WTC11 (cell line): ENCODE measurements around the gene NDUFC2. TPM values are rescaled to one million over a fixed set of nuclear protein-coding genes. Genes with fewer than 3 reads are reported as not detected.
A peak's percentile ranks its signal among the peaks of the same experiment; 100 is the strongest.

Experiments used
- CBFB ChIP-seq: sonication (generic); formaldehyde crosslinking; IDR thresholded peaks from 2 replicates; pipeline ENCODE4 v1.8.1; 2022; ENCODE audit warnings: mild to moderate bottlenecking, low read depth, missing genetic modification reagents
- E2F1 ChIP-seq: sonication (generic); formaldehyde crosslinking; IDR thresholded peaks from 2 replicates; pipeline ENCODE4 v1.8.0; 2022; ENCODE audit warnings: mild to moderate bottlenecking, missing genetic modification reagents
- EMX1 ChIP-seq: fragments of 250-450 bp; sonication (Bioruptor Pico); IDR thresholded peaks from 2 replicates; pipeline ENCODE4 v1.8.0; 2021; ENCODE audit warnings: mild to moderate bottlenecking
- ERG ChIP-seq: fragments of 250-450 bp; sonication (Bioruptor Pico); IDR thresholded peaks from 2 replicates; pipeline ENCODE4 v1.8.0; 2021; ENCODE audit warnings: mild to moderate bottlenecking
- ETV6 ChIP-seq: sonication (generic); formaldehyde crosslinking; IDR thresholded peaks from 2 replicates; pipeline ENCODE4 v1.8.1; 2022; ENCODE audit warnings: mild to moderate bottlenecking, missing genetic modification reagents
- FOXK1 ChIP-seq: sonication (generic); formaldehyde crosslinking; IDR thresholded peaks from 2 replicates; pipeline ENCODE4 v1.8.0; 2022; ENCODE audit warnings: mild to moderate bottlenecking, moderate library complexity, missing genetic modification reagents
- GRHL2 ChIP-seq: fragments of 250-450 bp; sonication (Bioruptor Pico); IDR thresholded peaks from 2 replicates; pipeline ENCODE4 v1.8.0; 2022; ENCODE audit warnings: mild to moderate bottlenecking, moderate library complexity; ENCODE audit not compliant: insufficient replicate concordance, severe bottlenecking
- GTF2I ChIP-seq: fragments of 250-450 bp; sonication (Bioruptor Pico); conservative IDR thresholded peaks from 2 replicates; pipeline ENCODE4 v1.4.0; 2021; ENCODE audit warnings: mild to moderate bottlenecking
- IRF2 ChIP-seq: sonication (generic); formaldehyde crosslinking; IDR thresholded peaks from 2 replicates; pipeline ENCODE4 v1.8.0; 2022; ENCODE audit warnings: low read depth, missing genetic modification reagents, borderline replicate concordance
- JAZF1 ChIP-seq: fragments of 250-450 bp; sonication (Bioruptor Pico); IDR thresholded peaks from 2 replicates; pipeline ENCODE4 v1.9.0; 2021; ENCODE audit warnings: moderate library complexity, mild to moderate bottlenecking, inconsistent platforms
- JUN ChIP-seq: sonication (generic); formaldehyde crosslinking; IDR thresholded peaks from 2 replicates; pipeline ENCODE4 v1.8.0; 2023; ENCODE audit warnings: mild to moderate bottlenecking, missing genetic modification reagents
- KAT7 ChIP-seq: sonication (generic); formaldehyde crosslinking; IDR thresholded peaks from 2 replicates; pipeline ENCODE4 v1.8.1; 2023; ENCODE audit warnings: missing genetic modification reagents, mild to moderate bottlenecking, borderline replicate concordance
- NFE2L1 ChIP-seq: sonication (generic); formaldehyde crosslinking; IDR thresholded peaks from 2 replicates; pipeline ENCODE4 v1.8.1; 2023; ENCODE audit warnings: missing genetic modification reagents
- NR1H2 ChIP-seq: sonication (generic); formaldehyde crosslinking; IDR thresholded peaks from 2 replicates; pipeline ENCODE4 v1.9.0; 2021; ENCODE audit warnings: mild to moderate bottlenecking, moderate library complexity, missing genetic modification reagents
- NR3C1 ChIP-seq: sonication (generic); formaldehyde crosslinking; conservative IDR thresholded peaks from 2 replicates; pipeline ENCODE4 v1.8.1; 2023; ENCODE audit warnings: low read depth, mild to moderate bottlenecking, missing genetic modification reagents
- PRDM15 ChIP-seq: sonication (generic); formaldehyde crosslinking; IDR thresholded peaks from 2 replicates; pipeline ENCODE4 v1.8.0; 2022; ENCODE audit warnings: missing genetic modification reagents
- PREB ChIP-seq: sonication (generic); formaldehyde crosslinking; IDR thresholded peaks from 2 replicates; pipeline ENCODE4 v1.8.1; 2022; ENCODE audit warnings: mild to moderate bottlenecking, missing genetic modification reagents, moderate library complexity, borderline replicate concordance
- PRRX2 ChIP-seq: fragments of 250-450 bp; sonication (Bioruptor Pico); IDR thresholded peaks from 2 replicates; pipeline ENCODE4 v1.8.0; 2021; ENCODE audit warnings: mild to moderate bottlenecking
- TEAD4 ChIP-seq: sonication (generic); formaldehyde crosslinking; IDR thresholded peaks from 2 replicates; pipeline ENCODE4 v1.8.0; 2022; ENCODE audit warnings: mild to moderate bottlenecking, missing genetic modification reagents
- TP53 ChIP-seq: sonication (generic); formaldehyde crosslinking; IDR thresholded peaks from 2 replicates; pipeline ENCODE4 v1.8.1; 2023; ENCODE audit warnings: mild to moderate bottlenecking, missing genetic modification reagents
- USF1 ChIP-seq: sonication (generic); formaldehyde crosslinking; IDR thresholded peaks from 2 replicates; pipeline ENCODE4 v1.8.0; 2022; ENCODE audit warnings: mild to moderate bottlenecking, missing genetic modification reagents
- ZBTB21 ChIP-seq: sonication (generic); formaldehyde crosslinking; IDR thresholded peaks from 2 replicates; pipeline ENCODE4 v1.8.1; 2023; ENCODE audit warnings: mild to moderate bottlenecking, missing genetic modification reagents, borderline replicate concordance
- ZMAT4 ChIP-seq: fragments of 250-450 bp; sonication (Bioruptor Pico); IDR thresholded peaks from 2 replicates; pipeline ENCODE4 v1.9.0; 2021; ENCODE audit warnings: mild to moderate bottlenecking
- ZNF138 ChIP-seq: sonication (generic); formaldehyde crosslinking; conservative IDR thresholded peaks from 2 replicates; pipeline ENCODE4 v1.8.1; 2022; ENCODE audit warnings: mild to moderate bottlenecking, moderate library complexity, missing genetic modification reagents
- ZNF219 ChIP-seq: sonication (generic); formaldehyde crosslinking; IDR thresholded peaks from 2 replicates; pipeline ENCODE4 v1.8.0; 2023; ENCODE audit warnings: missing genetic modification reagents, mild to moderate bottlenecking, borderline replicate concordance
- ZNF317 ChIP-seq: sonication (generic); formaldehyde crosslinking; IDR thresholded peaks from 2 replicates; pipeline ENCODE4 v1.8.1; 2023; ENCODE audit warnings: low read depth, mild to moderate bottlenecking, moderate library complexity, missing genetic modification reagents, borderline replicate concordance
- ZNF396 ChIP-seq: fragments of 250-450 bp; sonication (Bioruptor Pico); IDR thresholded peaks from 2 replicates; pipeline ENCODE4 v1.8.0; 2021; ENCODE audit warnings: mild to moderate bottlenecking, moderate library complexity, borderline replicate concordance
- ZNF416 ChIP-seq: fragments of 250-450 bp; sonication (Bioruptor Pico); IDR thresholded peaks from 2 replicates; pipeline ENCODE4 v1.9.0; 2021; ENCODE audit warnings: mild to moderate bottlenecking, inconsistent platforms
- ZNF425 ChIP-seq: fragments of 250-450 bp; sonication (Bioruptor Pico); conservative IDR thresholded peaks from 2 replicates; pipeline ENCODE4 v1.9.0; 2021; ENCODE audit warnings: mild to moderate bottlenecking
- total RNA-seq: library from RNA; stranded (reverse); gene quantifications from 3 replicates; pipeline ENCODE4 v1.2.3, GENCODE V29; 2021

NDUFC2 gene
- total RNA-seq, 1 experiment from 2014 or later = 215 TPM

- TF ChIP-seq E2F1 (no peak), FOXK1 (CRISPR knock-in tag) (peak; percentile 44), CBFB (CRISPR knock-in tag) (peak; percentile 36; the same call in 1 of the 2 replicates), NR3C1 (CRISPR knock-in tag) (no peak; the same call in 1 of the 2 replicates), PRRX2 (no peak), ZNF317 (CRISPR knock-in tag) (no peak), KAT7 (CRISPR knock-in tag) (0 out of 2 replicates have a peak, but pooled peaks have one; percentile 25), PRDM15 (CRISPR knock-in tag) (peak; percentile 87), TP53 (CRISPR knock-in tag) (no peak; the same call in 1 of the 2 replicates), EMX1 (no peak), PREB (CRISPR knock-in tag) (no peak), ZNF219 (no peak), NR1H2 (CRISPR knock-in tag) (no peak), USF1 (CRISPR knock-in tag) (no peak), GTF2I (CRISPR knock-in tag) (no peak), ERG (CRISPR knock-in tag) (no peak), IRF2 (CRISPR knock-in tag) (no peak), ZNF138 (CRISPR knock-in tag) (0 out of 2 replicates have a peak, but pooled peaks have one; percentile 40), GRHL2 (no peak), JUN (no peak), ZBTB21 (no peak; the same call in none of the 2 replicates), TEAD4 (no peak), ZNF396 (CRISPR knock-in tag) (no peak), ZNF416 (CRISPR knock-in tag) (no peak), ZNF425 (CRISPR knock-in tag) (no peak), NFE2L1 (peak; percentile 77), JAZF1 (CRISPR knock-in tag) (no peak), ZMAT4 (no peak), ETV6 (CRISPR knock-in tag) (peak; percentile 88)
Measured at GRCh38 chr11:78022397-78023396, 57.0 kb downstream of the NDUFC2 start, which contains the start of gene KCTD14 (continued).
